NT2/D1 (cell line): ENCODE measurements around the gene MRPL27.

ENCODE experiments used
- DNase-seq: peaks from one replicate; pipeline ENCODE4 v3.0.0-alpha.2; 2011; ENCODE audit warnings: low read depth, low spot score
- H3K27me3 ChIP-seq: 2 replicates; pipeline ENCODE4 v1.6.0; 2011; ENCODE audit warnings: mild to moderate bottlenecking; ENCODE audit not compliant: insufficient read length, insufficient read depth
- H3K36me3 ChIP-seq: 2 replicates; pipeline ENCODE4 v1.6.1; 2011; ENCODE audit warnings: mild to moderate bottlenecking, low read length, mixed read lengths; ENCODE audit not compliant: insufficient read depth, insufficient read length
- H3K4me1 ChIP-seq: 2 replicates; pipeline ENCODE4 v1.5.1; 2011; ENCODE audit not compliant: insufficient read depth, insufficient read length
- H3K4me3 ChIP-seq: 2 replicates; pipeline ENCODE4 v1.5.1; 2011; ENCODE audit warnings: low read depth; ENCODE audit not compliant: insufficient read length
- H3K9ac ChIP-seq: 2 replicates; pipeline ENCODE4 v1.6.0; 2011; ENCODE audit warnings: low read depth; ENCODE audit not compliant: insufficient read length
- H3K9me3 ChIP-seq: 2 replicates; pipeline ENCODE4 v1.5.1; 2011; ENCODE audit warnings: mild to moderate bottlenecking, low read length; ENCODE audit not compliant: insufficient read depth
- SUZ12 ChIP-seq: IDR thresholded peaks from 2 replicates; pipeline ENCODE4 v1.6.1; 2011; ENCODE audit not compliant: insufficient read length, insufficient read depth; ENCODE audit errors: extremely low read depth
- YY1 ChIP-seq: IDR thresholded peaks from 2 replicates; pipeline ENCODE4 v1.6.1; 2011; ENCODE audit not compliant: insufficient read length, insufficient read depth
- ZNF274 ChIP-seq: IDR thresholded peaks from 2 replicates; pipeline ENCODE4 v1.6.1; 2011; ENCODE audit warnings: mild to moderate bottlenecking, low read depth, low read length

Gene MRPL27

DNA sequence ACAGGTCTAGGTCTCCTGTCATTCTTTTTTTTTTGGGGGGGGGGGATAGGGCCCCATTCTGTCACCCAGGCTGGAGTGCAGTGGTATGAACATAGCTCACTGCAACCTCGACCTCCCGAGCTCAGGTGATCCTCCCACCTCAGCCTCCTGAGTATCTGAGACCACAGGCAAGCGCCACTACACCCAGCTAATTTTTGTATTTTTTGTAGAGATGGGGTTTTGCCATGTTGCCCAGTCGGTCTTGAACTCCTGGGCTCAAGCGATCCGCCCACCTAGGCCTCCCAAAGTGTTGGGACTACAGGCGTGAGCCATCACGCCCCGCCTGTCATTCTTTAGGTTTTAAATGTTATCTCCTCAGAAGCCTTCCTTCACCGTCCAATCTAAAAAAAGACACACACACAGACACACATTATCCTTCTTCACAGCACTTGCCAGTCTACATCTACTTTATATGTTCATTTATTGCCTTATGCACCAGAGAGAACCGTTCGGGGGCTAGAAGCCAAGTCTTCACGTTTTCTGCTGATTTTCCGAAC lies 694 bp downstream of the MRPL27 start:
- peak overlapping the region; percentile 99 for H3K9ac ChIP-seq
- H3K9me3 ChIP-seq, result no peaks in the 10 kb centered on the region
- peaks cover 70% of the 10 kb centered on the region for H3K36me3 ChIP-seq
- H3K4me1 ChIP-seq, result no peaks in the 10 kb centered on the region
- TF ChIP-seq SUZ12 (no peak), YY1 (no peak), ZNF274 (no peak)
- H3K27me3 ChIP-seq, result no peaks in the 10 kb centered on the region
- H3K4me3 ChIP-seq, result peak overlapping the region; percentile 98
- DNase-seq, result no peak

- H3K36me3 ChIP-seq, result peaks cover 71% of the 10 kb centered on the region
- H3K4me3 ChIP-seq, result no peak overlapping the region
These were observed 1.5 kb downstream of the MRPL27 start for GRCh38 chr17:50371526-50371925.

DNA sequence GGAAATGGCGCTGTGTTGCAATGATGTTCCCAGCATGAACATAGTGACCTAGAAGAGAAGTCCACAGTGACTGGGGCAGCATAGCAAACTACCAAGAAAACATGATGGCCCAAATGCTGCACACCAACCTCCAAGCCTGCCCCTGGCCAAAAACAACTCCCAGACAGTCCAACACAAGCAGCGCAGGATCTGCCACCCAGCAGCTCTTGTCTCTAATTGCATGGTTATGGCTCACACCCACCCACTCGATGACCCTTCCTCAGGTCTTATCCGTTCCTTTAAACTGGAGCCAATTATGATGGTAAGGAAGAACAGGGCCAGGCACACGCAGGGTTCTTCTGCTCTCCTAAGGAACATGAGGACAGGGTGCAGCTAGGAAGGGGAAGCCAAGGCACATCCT lies 2.9 kb downstream of the MRPL27 start:
- Histone ChIP-seq H3K9ac (no peak overlapping the region), H3K27me3 (no peaks in the 10 kb centered on the region), H3K36me3 (peaks cover 71% of the 10 kb centered on the region), H3K4me1 (peaks cover 2% of the 10 kb centered on the region), H3K4me3 (no peak overlapping the region), H3K9me3 (no peaks in the 10 kb centered on the region)
- TF ChIP-seq YY1 (no peak), ZNF274 (no peak), SUZ12 (no peak)
- DNase-seq, result no peak

More at GRCh38 chr17:50371526-50371925, 1.5 kb downstream of the MRPL27 start:
- Histone ChIP-seq H3K4me1 (no peaks in the 10 kb centered on the region), H3K9ac (peak overlapping the region; percentile 51), H3K27me3 (no peaks in the 10 kb centered on the region), H3K9me3 (no peaks in the 10 kb centered on the region)
- TF ChIP-seq YY1, result no peak
- no peak for TF ChIP-seq SUZ12
- no peak for DNase-seq

DNA sequence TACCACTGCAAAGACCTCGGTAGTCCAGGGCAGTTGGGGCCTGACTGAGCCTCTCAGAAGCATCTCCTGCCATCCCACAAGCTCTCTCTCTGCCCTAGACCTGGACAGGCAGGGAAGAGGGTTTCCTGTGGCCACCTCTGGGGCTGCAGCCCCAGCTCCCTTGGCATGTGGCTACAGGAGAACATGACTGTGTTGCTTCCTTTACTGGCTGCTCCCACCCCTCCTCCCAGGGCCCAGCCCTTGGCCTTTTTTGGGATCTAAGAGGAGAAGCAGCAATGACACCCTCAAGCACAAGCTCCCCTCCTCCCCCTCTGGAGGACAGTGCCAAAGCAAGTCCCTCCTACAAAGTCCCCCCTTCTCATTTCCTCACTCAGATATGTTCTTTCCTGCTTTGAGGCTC lies 5.6 kb downstream of the MRPL27 start:
- Histone ChIP-seq H3K9me3 (no peaks in the 10 kb centered on the region), H3K36me3 (peaks cover 74% of the 10 kb centered on the region), H3K27me3 (no peaks in the 10 kb centered on the region), H3K4me1 (peaks cover 17% of the 10 kb centered on the region), H3K4me3 (no peak overlapping the region), H3K9ac (no peak overlapping the region)
- DNase-seq, result no peak
- no peak for TF ChIP-seq ZNF274

DNA sequence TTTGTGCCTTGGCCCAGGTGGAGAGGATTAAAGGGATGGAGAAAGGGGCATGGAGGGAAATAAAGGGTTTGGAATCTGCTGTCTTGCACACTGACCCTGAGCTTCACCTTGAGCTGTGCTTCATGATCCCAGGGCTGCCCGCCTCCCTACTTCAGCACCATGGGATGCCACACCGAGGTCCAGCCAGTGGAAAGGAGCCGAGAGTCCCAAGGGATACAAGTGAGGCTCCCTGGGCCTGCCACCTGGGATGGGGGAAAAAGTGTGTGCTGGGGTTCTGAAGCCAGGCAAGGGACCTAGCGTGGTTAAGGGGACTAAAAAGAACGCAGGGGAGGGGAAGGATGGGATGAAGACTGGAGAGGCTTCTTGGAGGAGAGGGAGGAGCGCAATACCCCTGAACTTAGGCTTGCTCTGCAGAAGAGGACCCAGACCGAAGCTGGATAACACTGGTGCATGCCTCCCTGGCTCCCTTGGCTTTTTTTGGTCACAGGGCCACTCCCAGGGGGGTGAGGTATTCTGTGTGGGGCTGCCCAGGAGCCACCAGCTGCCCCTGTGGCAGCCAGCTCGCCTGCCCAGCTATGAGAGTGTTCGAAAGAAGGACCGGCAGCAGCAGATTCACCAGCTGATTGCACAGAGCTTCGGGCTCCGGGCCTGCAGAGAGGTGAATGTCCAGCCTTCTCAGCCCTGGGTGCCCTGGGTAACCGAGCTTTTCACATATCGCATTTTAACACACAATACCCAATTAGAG lies 7.2 kb downstream of the MRPL27 start:
- no peaks in the 10 kb centered on the region for H3K9me3 ChIP-seq
- TF ChIP-seq ZNF274, result no peak
- TF ChIP-seq YY1, result no peak
- no peak for TF ChIP-seq SUZ12
- no peak overlapping the region for H3K9ac ChIP-seq
- DNase-seq, result no peak
- H3K27me3 ChIP-seq, result no peaks in the 10 kb centered on the region
- H3K36me3 ChIP-seq, result peaks cover 71% of the 10 kb centered on the region
- no peak overlapping the region for H3K4me3 ChIP-seq
- peaks cover 17% of the 10 kb centered on the region for H3K4me1 ChIP-seq

DNA sequence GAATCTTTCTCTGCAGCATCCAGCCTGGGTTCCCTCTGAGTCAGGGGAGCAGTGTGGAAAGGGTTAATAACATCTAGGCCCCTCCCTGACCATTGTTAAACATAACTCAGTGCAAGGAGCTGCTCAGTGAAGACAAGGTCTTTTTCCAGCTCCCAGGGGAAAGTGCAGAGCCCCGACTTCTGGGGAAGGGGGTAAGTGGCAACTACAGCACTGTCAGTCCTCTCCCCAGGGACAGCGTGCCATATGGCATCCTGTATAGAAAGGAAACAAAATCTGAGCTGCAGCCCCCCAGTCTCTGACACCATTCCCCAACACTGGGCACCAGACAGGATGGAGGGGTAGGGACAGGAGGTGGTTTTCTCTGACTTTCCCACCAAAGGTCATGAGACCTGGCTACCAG lies 7.8 kb downstream of the MRPL27 start:
- Histone ChIP-seq H3K27me3 (no peaks in the 10 kb centered on the region), H3K36me3 (peaks cover 69% of the 10 kb centered on the region), H3K9ac (no peak overlapping the region), H3K4me1 (peaks cover 17% of the 10 kb centered on the region), H3K4me3 (no peak overlapping the region), H3K9me3 (no peaks in the 10 kb centered on the region)
- DNase-seq, result no peak
- TF ChIP-seq SUZ12, result no peak
- TF ChIP-seq ZNF274, result no peak
- no peak for TF ChIP-seq YY1

DNA sequence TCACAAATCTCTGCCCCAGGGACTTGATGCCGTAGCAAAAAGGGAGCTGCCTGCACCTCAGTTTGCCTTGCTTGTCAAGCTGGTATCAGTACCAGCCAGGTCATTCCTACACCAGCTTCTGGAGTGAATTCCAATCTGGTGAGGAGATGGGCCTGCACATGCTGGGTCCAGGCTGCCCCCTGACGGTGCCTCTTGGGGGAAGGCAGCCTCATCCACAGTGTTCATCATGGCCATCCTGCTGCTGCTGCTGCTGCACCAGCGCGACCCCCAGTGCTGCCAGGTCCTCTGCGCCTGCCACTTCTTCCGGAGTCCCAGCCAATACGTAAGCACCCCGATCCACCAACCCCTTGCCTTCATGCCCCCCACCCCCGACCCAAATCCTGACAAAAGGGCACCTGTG lies 8.3 kb downstream of the MRPL27 start:
- Histone ChIP-seq H3K9me3 (no peaks in the 10 kb centered on the region), H3K36me3 (peaks cover 69% of the 10 kb centered on the region), H3K9ac (peak overlapping the region; percentile 39), H3K4me1 (peaks cover 17% of the 10 kb centered on the region), H3K27me3 (no peaks in the 10 kb centered on the region), H3K4me3 (no peak overlapping the region)
- TF ChIP-seq SUZ12 (no peak), ZNF274 (no peak), YY1 (no peak)
- no peak for DNase-seq
